ENCODE measurements around the gene GALNT17.

GRCh38 chr7:71705217-71705616 lies 573.3 kb downstream of the GALNT17 start:
- no peak for TF ChIP-seq ZBTB44 (tag by site-specific recombination; IDR thresholded peaks at IDR 0.05)
- no peak for TF ChIP-seq CTCF (tag by site-specific recombination; IDR thresholded peaks at IDR 0.05)
- no peak for TF ChIP-seq ZBTB11 (tag by site-specific recombination; conservative IDR thresholded peaks at IDR 0.05; ENCODE audit: low read depth)
- TF ChIP-seq ZNF274 (IDR thresholded peaks at IDR 0.05; ENCODE audit: low read length), result no peak
- no peak for TF ChIP-seq ZNF274 (tag by site-specific recombination; IDR thresholded peaks at IDR 0.05; ENCODE audit: borderline replicate concordance)
- TF ChIP-seq ZNF76 (tag by site-specific recombination; IDR thresholded peaks at IDR 0.05; ENCODE audit: borderline replicate concordance, low read depth), result no peak
- no peak for TF ChIP-seq ZNF449 (tag by site-specific recombination; IDR thresholded peaks at IDR 0.05)
- TF ChIP-seq, protein P1, sequence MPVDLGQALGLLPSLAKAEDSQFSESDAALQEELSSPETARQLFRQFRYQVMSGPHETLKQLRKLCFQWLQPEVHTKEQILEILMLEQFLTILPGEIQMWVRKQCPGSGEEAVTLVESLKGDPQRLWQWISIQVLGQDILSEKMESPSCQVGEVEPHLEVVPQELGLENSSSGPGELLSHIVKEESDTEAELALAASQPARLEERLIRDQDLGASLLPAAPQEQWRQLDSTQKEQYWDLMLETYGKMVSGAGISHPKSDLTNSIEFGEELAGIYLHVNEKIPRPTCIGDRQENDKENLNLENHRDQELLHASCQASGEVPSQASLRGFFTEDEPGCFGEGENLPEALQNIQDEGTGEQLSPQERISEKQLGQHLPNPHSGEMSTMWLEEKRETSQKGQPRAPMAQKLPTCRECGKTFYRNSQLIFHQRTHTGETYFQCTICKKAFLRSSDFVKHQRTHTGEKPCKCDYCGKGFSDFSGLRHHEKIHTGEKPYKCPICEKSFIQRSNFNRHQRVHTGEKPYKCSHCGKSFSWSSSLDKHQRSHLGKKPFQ (tag by site-specific recombination; IDR thresholded peaks at IDR 0.05), result no peak
- no peak for TF ChIP-seq ZSCAN4 (tag by site-specific recombination; IDR thresholded peaks at IDR 0.05)

Measured in HEK293 (cell line).